ENCODE data around the gene CHST8.

- TF ChIP-seq CTCF (IDR thresholded peaks at IDR 0.05; ENCODE audit: low read length) = no peak
- no peak for TF ChIP-seq EZH2phosphoT487 (IDR thresholded peaks at IDR 0.05; ENCODE audit: low read length)
These were observed 150.5 kb downstream of the CHST8 start for GRCh38 chr19:33772102-33772857.
